HG03432 (cell line): Measurements from ENCODE around the gene HERPUD1.

ENCODE experiments used
- ATAC-seq: cut with Tn5 transposase; IDR thresholded peaks from one replicate; pipeline ENCODE4 v1.9.1; 2021; ENCODE audit warnings: mild to moderate bottlenecking, moderate library complexity; ENCODE audit not compliant: unreplicated experiment

HERPUD1 gene

DNA sequence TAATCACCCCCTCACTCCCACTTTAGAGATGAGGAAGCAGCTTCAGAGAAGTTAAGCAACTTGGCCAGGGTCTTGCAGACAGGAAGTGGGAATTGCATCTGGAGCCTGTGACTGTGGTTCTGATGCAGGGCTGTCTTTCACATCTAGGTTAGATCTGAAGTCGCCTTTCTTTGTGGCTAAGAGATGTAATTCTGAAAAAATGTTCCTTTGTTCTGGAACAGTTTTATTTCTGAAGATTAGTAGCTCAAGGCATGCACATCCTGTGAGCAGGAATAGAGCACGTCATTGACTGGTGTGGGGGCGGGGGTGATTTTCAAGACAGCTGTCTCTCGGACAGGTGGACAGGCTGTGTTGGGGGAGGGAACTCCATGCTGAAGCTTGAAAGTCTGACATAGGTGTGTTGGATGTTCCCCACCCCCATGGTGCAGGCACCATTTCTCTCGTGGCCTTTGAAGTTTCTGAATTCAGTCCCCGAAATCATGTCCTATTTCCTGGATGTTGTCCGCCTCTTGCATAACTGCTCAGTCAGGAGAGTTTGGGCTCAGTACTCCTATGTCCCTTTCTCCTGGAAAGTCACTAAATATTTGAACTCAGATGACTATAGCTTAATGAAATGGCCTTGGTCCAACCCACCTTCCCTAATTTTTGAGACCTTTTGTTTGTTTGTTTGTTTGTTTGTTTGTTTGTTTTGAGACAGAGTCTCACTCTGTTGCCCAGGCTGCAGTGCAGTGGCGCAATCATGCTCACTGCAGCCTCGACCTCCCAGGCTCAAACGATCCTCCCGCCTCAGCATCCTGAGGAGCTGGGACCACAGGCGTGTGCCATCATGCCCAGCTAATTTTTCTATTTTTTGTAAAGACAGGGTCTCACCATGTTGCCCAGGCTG lies 21.0 kb upstream of the HERPUD1 start:
- ATAC-seq: no peak

DNA sequence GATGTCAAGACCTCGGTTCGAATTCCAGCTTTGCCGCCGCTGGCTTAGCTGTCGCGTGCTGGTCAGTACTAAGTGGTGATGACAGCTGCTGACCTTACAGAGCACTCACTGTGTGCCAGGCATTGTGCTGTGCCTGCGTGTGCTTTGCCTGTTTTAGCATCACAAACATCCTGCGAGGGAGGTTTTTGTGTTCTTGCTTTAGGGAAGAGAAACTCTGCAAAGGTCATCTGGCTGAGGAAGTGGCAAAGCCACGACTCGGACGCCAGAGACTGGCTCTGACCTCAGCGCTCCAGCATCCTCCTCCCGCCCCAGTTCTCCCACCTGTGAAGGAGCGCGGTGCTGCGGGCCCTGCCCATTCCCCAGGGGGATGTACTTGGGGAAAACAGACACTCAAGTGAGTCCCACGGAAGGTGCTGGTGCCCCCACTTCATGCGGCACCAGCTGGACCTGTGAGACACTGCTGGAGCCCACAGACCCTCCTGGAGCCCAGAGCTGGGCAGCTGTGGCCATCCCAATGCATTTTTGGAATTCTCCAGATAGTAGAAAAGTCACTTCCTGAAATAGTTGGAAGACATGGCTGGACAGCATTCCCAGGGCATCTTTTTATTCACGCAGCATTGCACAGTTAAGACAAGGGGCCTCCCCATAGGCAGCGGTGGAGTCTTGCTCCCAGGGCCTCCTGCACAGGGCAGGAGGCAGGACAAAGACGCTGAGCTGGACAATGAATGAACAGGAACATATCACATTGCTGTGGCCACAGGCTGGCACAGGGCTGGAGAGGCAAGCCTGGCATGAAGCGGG lies 20.0 kb upstream of the HERPUD1 start:
- ATAC-seq: peak; percentile 70

DNA sequence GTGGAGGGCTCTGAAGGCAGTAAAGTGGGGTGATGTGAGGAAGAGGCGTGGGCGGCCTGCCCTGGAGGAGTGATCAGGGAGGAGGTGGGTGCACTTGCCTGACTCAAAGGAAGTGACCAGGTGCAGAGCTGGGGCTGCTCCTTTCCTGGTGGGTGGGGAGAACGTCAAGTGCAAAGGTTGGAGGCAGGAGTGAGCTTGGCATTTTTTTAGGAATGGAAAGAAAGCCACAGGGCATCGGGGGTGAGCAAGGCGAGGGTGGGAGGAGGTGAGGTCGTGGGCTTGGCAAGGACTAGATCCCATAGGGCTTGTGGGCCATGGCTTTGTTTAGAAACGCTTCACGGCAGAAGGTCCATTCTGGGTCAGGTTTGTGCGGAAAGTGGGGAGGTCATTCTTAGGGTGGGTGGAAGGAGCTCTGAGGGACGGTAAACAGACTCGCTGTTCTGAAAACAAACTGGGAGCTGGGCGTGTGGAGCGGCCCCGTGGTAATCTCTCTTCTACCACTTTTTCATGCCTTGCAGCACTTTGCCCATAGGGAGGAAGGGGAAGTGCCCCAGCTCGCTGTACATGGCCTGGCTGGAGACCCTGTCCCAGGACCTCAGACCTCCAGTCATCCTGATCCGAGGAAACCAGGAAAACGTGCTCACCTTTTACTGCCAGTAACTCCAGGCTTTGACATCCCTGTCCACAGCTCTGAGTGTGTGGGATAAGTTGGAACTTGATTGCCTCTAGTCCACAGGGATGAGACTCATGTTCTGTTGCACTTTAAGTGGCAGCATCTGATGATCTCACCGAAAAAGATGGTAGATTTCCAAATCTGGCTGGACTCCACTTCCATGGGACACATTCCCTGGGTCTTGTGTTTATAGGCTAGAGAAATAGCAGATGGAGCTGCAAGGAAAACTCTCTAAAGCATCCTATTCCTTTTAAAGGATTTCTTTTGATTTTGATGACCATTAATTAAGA lies 18.9 kb upstream of the HERPUD1 start:
- ATAC-seq: no peak

DNA sequence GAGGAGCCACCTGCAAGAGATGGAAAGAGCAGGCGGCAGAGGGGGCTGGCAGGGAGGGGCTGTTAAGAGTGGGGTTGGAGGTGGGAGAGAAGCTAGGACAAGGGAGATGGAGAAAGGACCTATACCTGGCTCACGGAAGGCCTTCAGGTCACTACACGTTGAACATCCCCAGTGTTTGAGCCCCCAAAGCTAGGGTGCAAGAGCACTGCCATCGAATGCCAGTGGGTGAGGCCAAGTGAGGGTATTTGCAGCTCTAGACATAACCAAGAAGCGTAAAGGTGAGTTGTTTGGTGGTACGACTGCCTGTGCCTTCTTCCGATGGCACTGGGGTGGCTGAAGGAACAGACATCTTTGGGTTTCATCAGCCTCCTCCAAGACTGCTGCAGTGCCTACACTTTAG lies 17.0 kb upstream of the HERPUD1 start:
- ATAC-seq: no peak

DNA sequence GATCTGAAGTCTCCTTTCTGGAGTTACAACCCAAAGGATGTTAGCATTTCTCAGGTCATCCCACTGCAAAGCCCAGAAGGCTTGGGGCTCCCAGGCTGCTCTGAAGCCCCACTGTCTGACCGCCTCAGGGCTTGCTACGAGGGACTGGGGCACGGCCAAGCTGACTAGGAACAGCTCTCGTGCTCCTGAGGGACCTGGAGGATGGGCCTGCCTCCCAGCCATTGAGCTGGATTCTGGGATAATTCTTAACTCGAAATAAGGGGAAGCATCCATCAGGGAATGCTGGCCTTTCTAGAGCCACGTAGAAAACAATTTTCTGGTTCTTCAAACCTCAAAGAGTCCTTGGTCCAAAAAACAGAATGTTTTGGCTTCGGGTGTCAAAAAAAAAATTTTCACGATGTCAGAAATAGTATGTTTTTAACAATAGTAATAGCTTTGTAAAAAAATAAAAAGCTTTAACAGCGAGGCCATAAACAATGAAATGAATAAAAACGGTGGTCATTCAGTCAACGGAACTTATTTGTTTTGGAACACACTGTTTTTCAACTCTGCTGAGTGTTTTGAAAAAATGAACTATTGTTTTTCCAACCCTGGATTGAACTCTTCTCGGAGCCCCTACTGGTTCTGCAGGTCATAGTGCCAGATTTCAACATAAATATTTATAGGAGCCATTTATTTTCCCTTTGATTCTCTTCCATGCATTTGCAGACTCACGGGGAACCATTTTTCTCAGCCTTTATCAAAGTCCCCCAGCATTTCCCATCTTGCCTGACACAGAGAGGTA lies 16.4 kb upstream of the HERPUD1 start:
- no peak for ATAC-seq

DNA sequence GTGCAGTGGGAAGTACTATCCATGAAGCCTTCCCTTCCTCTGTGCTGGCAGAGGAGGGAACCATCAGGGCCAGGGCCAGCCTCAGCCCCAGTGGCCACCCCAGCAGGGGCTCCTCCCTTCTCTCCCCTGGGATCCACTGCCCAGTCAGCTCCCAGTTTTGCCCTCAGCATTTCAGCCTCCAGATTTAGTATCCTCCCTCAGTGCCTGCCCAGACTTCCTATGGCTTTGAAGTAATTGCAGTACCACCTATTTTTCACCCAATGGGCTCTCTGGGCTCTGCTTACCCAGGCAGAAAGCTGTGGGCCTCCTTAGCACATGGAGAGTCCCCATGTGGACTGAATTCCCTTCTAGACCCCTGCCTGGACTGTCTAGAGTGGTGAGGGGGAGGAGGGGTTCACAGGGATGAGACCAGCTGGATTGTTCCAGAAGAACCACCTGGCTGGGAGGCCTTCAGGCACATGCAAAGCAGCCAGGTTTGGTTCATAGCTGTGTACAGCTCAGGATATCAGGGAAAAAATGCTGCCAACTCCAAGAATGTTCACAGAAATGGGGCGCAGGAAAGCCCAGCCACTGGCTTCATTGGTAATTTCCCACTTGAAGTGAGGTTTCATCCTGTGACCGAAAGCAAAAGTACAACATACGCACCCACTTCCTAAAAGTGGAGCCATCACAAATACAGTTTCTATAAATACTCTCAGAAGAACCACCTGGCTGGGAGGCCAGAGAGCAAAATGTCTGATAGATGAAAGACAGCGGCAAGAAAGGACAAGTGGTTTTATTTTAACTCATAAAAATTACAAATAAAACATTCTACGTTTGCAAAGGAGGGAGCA lies 15.2 kb upstream of the HERPUD1 start:
- peak; percentile 78 for ATAC-seq

DNA sequence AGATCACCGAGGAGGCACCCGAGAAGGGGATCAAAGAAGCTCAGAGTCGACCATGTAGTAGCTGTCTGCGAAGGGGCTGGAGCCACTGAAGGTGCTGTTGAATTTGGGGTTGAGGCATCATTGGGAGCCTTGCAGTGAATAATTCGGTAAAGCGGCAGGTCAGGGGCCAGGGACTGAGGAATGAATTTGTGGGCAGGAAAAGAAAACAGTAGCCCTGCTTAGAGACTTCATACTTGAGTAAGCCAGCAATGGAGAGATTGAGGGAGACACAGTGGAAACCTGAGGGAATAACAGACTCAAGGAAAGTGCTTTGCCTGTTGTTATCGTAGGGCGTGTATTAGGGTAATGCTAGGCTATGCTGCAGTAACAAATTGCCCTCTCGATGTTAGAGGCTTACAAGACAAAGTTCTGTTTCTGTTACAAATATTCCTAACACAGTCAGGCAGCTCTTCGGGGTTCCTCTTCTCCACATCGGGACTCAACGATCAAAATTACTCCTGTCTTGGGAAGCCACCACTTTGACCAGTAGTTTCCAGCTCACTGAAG lies 13.4 kb upstream of the HERPUD1 start:
- no peak for ATAC-seq

DNA sequence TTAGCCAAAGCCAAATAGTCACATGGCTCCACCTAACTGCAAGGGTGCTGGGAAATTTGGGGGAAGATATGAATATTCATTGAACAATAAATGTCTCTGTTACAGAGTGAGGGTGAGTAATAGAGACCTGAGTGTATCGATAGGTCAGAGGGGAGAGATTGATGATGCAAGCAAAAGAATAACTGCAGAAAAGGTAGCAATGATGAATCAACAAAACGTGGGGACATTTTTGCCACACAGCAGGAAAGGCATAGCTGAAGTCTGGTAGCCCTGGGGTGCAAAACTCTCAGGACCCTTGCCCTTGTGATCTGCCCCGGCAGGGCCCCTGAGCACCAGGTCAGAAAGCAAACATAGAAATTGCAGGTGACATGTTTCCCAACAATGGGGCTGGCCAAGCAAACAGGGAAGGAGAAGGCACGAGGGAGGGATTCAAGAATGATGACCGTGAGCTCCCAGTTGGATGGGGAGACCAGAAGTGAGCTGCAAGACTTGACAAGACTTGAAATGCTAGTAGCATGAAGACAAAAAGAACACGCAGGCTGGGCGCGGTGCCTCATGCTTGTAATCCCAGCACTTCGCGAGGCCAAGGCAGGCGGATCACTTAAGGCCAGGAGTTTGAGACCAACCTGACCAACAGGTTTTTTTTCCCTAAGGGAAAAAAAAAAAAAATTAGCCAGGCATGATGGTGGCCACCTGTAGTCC lies 12.7 kb upstream of the HERPUD1 start:
- ATAC-seq: no peak

DNA sequence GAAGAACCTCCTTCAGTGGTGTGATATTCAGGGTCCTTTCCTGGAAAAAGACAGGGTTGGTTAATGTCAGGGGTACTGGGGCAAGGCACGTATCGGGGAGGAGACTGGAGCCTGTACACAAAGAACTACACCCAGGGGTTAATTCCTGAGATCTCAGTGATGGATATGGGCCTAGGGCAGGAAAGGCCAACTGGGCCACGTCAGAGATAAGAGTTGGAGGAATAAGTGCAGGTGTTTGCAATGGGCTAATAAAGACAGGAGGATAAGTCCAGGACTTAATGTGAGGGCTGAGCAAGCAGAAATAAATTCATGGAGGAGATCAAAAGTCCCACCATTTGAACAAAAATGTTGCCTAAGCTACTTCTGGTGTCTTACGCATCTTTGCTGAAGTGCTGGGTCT lies 10.4 kb upstream of the HERPUD1 start:
- no peak for ATAC-seq

DNA sequence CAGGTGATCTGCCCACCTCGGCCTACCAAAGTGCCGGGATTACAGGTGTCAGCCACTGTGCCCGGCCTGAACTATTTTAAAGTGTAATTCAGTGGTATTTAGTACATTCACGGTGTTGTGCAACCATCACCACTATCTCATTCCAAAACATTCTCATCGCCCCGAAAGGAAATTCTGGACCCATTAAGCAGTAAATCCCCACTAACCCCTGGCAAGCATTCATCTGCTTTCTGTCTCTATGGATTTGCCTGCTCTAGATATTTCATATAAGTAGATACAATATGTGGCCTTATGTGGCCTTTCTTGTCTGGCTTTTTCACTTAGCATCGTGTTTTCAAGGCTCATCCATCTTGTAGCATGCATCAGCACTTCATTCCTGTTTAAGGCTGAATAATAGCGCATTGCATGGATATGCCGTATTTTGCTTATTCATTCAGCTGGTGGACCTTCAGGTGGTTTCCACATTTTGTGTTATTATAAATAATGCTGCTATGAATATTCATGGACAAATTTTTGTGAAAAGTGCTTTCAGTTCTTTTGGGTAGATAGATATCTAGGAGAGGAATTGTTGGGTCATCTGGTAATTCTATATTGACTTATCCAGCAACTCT lies 8.4 kb upstream of the HERPUD1 start:
- no peak for ATAC-seq

DNA sequence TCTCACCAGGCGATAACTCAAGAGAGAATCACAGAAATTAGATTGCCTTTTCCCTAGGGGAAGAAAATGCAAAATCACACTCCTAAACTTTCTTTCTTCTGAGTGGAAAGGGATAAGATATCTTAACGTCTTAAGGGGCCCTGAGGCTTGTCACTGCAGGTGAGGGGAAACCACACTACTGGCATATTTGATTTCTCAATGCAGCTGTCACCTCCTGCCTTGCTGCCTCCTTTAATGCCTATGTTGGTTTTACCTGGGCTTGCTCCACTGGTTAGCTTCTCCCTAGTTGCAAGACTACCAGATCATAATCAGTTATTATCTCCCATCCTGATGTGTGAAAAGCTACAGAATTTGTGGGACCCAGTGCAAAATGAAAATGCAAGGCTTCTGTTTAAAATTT lies 4.5 kb upstream of the HERPUD1 start:
- no peak for ATAC-seq

DNA sequence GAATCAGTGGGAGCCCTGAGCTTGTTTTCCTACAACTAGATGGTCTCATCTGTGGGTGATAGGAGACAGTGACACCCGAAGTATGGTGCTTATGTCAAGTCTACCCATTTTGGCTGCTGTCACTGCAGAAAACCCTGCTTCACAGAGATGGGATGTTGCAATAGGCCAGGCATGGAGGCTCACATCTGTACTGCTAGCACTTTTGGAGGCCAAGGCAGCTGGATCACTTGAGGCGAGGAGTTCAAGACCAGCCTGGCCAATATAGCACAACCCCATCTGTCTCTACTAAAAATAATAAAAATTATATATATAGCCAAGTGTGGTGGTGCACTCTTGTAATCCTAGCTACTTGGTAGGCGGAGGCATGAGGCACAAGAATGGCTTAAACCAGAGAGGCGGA lies 2.3 kb upstream of the HERPUD1 start:
- no peak for ATAC-seq

DNA sequence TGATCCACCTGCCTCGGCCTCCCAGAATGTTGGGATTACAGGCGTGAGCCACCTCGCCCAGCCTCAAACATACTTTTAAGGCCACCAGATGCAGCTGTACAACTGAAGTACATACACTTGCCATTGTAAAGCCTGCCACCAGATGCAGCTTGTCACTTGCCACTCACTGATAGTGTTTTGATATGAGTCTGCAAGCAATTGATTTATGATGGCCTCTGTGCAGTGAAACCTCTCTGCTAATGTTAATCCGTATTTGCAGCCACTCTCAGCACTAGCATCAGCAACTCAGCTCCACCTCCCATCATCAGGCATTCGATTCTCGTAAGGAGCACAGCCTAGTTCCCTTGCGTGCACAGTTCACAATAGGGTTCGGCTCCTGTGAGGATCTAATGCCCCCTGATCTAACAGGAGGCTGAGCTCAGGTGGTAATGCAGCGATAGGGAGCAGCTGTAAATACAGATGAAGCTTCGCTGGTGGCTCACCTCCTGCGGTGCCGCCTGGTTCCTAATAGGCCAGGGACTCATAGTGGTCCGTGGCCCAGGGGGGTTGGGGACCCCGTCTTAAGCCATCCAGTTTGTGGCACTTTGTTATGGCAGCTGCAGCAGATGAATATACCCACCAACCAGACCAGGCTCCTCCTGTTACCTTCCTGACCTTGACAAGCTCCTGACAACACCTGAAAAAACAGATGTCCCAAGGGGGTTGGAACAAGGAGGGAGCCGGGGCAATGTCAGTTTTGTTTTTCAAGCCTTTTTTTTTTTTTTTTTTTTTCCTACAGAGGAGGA lies 1.3 kb upstream of the HERPUD1 start:
- ATAC-seq: no peak

DNA sequence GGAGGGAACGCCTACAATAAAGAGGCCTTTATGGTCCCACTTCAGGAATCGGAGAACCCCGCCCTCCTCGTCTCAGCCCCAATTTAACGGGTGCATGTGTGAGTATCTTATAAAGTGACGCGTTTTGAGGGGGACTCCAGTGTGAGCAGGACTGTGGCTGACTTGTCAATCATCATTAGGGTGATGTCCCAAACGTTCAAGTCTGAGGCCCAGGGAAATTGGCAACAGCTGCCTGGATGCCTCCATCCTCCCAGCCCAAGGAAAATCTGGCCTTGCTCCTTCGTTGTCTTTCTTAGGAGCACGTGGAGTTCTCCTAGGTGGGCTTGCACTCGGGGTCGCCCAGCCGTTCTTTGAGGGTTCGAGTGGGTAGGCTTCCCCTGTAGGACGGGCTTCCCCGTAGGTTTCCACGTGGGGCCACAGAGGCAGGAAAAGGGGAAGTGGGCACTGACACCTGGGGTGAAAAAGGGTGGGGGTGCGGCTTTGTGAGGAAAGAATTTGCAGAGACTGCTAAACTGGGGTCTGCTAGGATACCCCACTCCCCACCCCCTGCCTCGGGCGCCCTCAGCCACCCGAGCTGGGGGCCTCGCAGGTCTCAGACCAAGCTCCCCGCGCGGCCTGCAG lies 561 bp upstream of the HERPUD1 start:
- ATAC-seq: peak; percentile 41

DNA sequence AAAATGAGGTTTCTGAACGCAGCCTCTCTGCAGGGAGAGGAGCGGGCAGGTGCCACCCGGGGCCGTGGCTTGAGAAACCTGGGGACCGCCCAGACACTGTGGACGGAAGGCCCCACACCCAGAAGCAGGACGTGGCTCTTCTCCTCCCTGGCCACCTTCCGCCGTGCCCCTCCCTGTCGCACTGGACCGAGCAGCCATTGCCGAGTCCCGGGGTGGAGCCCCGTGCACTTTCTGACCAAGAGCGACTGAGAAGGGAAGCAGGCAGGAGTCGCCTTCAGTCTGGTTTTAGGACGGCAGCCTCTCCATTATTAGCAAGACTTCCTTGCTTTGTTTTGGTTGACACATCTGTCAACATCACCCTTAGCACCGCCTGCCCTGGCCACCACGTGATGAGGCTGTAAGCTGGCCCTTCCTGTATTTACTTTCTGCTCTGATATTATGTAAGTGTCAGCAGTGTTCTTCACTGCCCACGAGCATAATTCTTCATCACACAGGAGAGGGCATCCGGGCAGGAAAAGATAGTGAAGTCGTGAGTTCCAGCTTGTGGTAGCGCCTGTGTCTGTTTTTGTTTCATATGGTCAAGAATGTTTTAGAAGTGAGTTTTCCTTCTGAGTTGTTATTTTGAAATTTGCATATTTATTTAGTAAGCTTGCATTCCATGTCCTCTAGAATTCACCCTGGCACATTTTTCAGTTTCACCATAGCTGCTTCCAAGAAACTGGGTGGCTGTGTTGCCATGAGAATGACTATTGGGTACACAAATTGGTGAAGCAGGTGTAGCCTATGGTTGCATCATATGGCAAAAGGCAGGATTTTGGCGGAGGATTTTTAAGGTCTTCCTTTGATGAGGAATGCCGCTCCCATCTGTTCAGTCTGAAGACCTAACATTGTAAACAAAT lies 1.0 kb downstream of the HERPUD1 start:
- peak; percentile 7 for ATAC-seq
